ENCODE measurements around the gene VSTM4. TPM values are rescaled to one million over a fixed set of nuclear protein-coding genes. Genes with fewer than 3 reads are reported as not detected.

Gene VSTM4
- total RNA-seq, 1 experiment from 2014 or later = 0.07 TPM

DNA sequence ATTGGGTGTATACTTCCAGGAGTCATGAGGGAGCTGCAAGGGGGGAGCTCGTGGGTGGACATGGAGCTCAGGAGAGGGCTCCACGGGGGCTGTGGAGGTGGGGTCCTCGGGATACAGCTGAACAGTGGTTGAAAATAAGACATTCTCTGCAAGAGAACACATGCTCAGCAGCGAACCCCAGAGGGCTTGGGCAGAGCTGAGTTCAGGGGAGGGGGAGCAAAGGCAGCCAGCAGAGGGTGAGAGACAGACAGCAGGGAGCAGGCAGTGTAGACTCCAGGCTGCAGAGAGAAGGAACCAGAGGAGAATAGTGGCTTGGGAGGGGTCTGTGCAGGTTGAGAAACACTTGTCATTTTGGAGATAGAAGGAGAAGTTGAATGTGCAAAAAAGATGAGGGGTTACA is 102.7 kb downstream of the VSTM4 start:
- Histone ChIP-seq H3K4me3 (replicated peaks in 1 of 2; ENCODE audit: low read depth in 1 of 2, low read length in 2 of 2) (no peak overlapping the region), H3K27me3 (ENCODE audit: insufficient read depth, low read length) (peaks cover 23% of the 10 kb centered on the region), H2AFZ (ENCODE audit: low read depth, low read length, poor library complexity, severe bottlenecking) (no peak overlapping the region), H3K4me2 (ENCODE audit: low read length) (no peak overlapping the region), H3K9ac (ENCODE audit: low read length) (no peak overlapping the region), H3K4me1 (ENCODE audit: control insufficient read depth in 1 of 2, insufficient read depth in 2 of 2, low read length in 2 of 2) (no peaks in the 10 kb centered on the region), H3K9me3 (ENCODE audit: control insufficient read depth in 1 of 2, insufficient read depth in 1 of 2, low read depth in 1 of 2, low read length in 2 of 2) (no peaks in the 10 kb centered on the region), H3K27ac (ENCODE audit: low read depth, low read length) (no peak overlapping the region), H3K36me3 (ENCODE audit: control insufficient read depth in 1 of 2, insufficient read depth in 2 of 2, low read length in 2 of 2) (no peaks in the 10 kb centered on the region), H3K9me2 (ENCODE audit: insufficient read depth) (no peaks in the 10 kb centered on the region), H3K79me2 (ENCODE audit: insufficient read depth, low read length) (no peaks in the 10 kb centered on the region), H4K20me1 (ENCODE audit: insufficient read depth) (no peaks in the 10 kb centered on the region)
- DNase-seq (ENCODE audit: low read depth, low spot score) = no peak
- TF ChIP-seq YY1 (IDR thresholded peaks at IDR 0.05; ENCODE audit: extremely low read depth, insufficient replicate concordance, low read depth, low read length) (no peak), CBX3 (IDR thresholded peaks at IDR 0.05; ENCODE audit: low read depth) (no peak), ELF1 (IDR thresholded peaks at IDR 0.05; ENCODE audit: borderline replicate concordance, low read depth) (no peak), SRF (IDR thresholded peaks at IDR 0.05; ENCODE audit: low read depth) (no peak), EGR1 (IDR thresholded peaks at IDR 0.05; ENCODE audit: low read depth) (no peak), TCF7L2 (IDR thresholded peaks at IDR 0.05; ENCODE audit: borderline replicate concordance, extremely low read depth, insufficient read depth, insufficient read length) (no peak), POLR2AphosphoS5 (IDR thresholded peaks at IDR 0.05; ENCODE audit: low read depth, low read length) (no peak), MAX (IDR thresholded peaks at IDR 0.05) (no peak), CTCF (IDR thresholded peaks at IDR 0.05 in 2 of 3, conservative IDR thresholded peaks at IDR 0.05 in 1 of 3; ENCODE audit: borderline replicate concordance in 1 of 3, insufficient read depth in 1 of 3, low read depth in 2 of 3, low read length in 2 of 3) (no peak), RAD21 (IDR thresholded peaks at IDR 0.05; ENCODE audit: low read depth) (no peak), JUND (IDR thresholded peaks at IDR 0.05) (no peak), EZH2phosphoT487 (IDR thresholded peaks at IDR 0.05; ENCODE audit: borderline replicate concordance) (no peak), SP1 (IDR thresholded peaks at IDR 0.05; ENCODE audit: low read depth) (no peak), POLR2A (IDR thresholded peaks at IDR 0.05; ENCODE audit: borderline replicate concordance, extremely low read depth, insufficient read depth, insufficient read length) (no peak), EZH2 (IDR thresholded peaks at IDR 0.05) (no peak), ZBTB33 (IDR thresholded peaks at IDR 0.05; ENCODE audit: extremely low read depth, insufficient replicate concordance, low read length) (no peak), FOSL1 (IDR thresholded peaks at IDR 0.05; ENCODE audit: low read depth) (no peak)
- TF ChIP-seq, protein P1, sequence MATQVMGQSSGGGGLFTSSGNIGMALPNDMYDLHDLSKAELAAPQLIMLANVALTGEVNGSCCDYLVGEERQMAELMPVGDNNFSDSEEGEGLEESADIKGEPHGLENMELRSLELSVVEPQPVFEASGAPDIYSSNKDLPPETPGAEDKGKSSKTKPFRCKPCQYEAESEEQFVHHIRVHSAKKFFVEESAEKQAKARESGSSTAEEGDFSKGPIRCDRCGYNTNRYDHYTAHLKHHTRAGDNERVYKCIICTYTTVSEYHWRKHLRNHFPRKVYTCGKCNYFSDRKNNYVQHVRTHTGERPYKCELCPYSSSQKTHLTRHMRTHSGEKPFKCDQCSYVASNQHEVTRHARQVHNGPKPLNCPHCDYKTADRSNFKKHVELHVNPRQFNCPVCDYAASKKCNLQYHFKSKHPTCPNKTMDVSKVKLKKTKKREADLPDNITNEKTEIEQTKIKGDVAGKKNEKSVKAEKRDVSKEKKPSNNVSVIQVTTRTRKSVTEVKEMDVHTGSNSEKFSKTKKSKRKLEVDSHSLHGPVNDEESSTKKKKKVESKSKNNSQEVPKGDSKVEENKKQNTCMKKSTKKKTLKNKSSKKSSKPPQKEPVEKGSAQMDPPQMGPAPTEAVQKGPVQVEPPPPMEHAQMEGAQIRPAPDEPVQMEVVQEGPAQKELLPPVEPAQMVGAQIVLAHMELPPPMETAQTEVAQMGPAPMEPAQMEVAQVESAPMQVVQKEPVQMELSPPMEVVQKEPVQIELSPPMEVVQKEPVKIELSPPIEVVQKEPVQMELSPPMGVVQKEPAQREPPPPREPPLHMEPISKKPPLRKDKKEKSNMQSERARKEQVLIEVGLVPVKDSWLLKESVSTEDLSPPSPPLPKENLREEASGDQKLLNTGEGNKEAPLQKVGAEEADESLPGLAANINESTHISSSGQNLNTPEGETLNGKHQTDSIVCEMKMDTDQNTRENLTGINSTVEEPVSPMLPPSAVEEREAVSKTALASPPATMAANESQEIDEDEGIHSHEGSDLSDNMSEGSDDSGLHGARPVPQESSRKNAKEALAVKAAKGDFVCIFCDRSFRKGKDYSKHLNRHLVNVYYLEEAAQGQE (IDR thresholded peaks at IDR 0.05; ENCODE audit: low read depth) = no peak
- BruUV-seq (replicated peaks) = no TSS peak
- no peak for ATAC-seq
- RAD21 ChIA-PET (ENCODE audit: low non-redundant PET in 1 of 2, low total read pairs in 2 of 2, uncharacterized antibody in 2 of 2, unreplicated experiment in 2 of 2) = no interaction called here
- CTCF ChIA-PET = interaction anchor here (1.0 kb wide), 1 partner anchor 356 kb away, joined by 3 read pairs; no protein-coding TSS in a partner anchor
- intact Hi-C loops (cut with micrococcal nuclease) = no loop called here
- POLR2A ChIA-PET = no interaction called here
